GM21526 (cell line): ENCODE data around the gene CEP85L.
A peak's percentile ranks its signal among the peaks of the same experiment; 100 is the strongest.

Experiments
- ATAC-seq: cut with Tn5 transposase; IDR thresholded peaks from one replicate; pipeline ENCODE4 v1.9.1; 2021; ENCODE audit warnings: moderate library complexity; ENCODE audit not compliant: unreplicated experiment, low FRiP score

CEP85L gene

DNA sequence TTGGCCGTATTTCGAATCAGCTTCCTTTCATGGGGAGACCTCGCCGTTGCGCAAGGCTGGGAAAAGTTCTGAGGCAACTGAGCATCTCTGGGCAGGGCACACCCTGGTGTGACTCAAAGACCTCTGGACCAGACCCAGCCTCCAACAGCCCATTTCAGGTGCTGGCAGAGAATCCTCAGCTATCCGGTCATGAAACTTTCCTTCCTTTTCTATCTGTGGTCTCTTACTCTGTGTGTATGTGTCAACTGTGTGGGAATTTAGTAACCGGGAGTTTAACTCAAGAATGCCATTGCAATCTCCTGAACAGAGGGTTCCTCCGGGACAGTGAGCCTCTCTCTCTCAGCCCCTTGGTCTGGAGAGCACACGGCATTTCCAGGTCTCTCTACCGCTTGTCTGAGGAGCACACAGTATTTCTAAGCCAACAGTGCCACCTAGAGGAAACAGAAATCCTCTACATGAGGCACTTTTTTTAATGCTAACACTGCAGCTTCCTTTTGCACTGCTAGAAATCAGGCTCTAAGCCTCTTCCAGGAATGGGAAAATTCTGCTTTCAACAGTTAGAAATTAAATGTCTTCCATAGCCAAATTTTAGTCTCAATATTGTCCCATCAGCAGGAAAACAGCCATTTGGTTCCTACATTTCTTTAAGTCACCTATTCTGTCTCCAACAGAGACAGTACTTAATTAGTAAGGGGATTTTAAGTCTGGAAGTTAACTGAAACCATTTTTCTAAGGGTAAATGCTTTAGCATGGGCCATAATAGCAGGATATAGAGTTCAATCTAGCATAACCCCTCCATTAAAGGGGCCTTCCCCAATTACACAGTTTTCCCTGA lies 70.6 kb downstream of the CEP85L start:
- no peak for ATAC-seq

DNA sequence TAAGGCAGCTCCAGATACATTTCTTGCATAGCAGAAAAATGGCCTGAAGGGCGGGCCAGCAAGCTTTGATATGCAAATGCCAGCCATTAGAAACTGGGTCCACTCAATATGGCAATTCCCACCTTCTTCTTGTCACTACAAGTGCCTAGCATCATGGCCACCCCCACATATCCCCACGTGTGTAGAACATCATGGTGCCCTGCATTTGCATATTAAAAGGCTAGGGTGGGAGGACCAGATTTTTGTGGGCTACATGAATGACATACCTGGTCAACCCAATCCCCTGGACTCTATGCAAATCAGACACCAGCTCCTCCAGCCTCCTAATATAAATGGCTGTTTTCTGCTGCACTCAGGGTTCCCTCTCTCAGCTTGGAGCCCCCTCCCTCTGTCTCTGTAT lies 71.6 kb downstream of the CEP85L start:
- no peak for ATAC-seq

DNA sequence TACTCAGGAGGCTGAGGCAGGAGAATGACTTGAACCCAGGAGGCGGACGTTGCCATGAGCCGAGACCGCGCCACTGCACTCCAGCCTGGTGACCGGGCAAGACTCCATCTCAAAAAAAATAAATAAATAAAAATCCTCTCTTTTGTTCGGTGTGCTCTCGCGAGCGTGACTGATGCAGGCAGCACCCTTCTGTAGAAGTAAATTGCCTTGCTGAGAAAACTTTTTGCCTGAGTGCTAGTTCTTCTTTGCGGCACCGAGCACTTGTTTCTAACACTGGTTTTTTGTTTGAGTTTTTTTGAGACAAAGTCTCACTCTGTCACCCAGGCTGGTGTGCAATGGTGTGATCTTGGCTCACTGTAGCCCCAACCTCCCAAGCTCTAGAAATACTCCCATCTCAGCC lies 72.8 kb downstream of the CEP85L start:
- no peak for ATAC-seq

DNA sequence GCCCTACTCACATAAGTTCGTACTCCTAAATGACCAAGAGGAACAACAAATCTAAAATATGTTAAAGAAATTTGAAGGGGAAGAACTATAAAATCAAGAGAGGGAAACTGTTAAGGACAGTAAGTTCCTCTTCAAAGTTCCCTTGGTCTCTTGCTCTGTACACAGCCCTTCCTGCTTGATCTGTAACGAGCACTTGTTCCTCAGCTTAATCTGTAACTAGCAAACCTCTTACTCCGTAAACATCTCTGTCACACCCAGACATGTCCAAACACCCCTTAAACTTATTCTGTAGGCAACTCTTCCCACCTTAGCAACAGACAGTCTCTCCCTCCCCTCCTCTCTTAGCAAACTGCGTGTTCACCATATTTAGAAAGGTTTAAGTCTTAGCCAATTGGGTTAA lies 73.4 kb downstream of the CEP85L start:
- ATAC-seq: no peak

DNA sequence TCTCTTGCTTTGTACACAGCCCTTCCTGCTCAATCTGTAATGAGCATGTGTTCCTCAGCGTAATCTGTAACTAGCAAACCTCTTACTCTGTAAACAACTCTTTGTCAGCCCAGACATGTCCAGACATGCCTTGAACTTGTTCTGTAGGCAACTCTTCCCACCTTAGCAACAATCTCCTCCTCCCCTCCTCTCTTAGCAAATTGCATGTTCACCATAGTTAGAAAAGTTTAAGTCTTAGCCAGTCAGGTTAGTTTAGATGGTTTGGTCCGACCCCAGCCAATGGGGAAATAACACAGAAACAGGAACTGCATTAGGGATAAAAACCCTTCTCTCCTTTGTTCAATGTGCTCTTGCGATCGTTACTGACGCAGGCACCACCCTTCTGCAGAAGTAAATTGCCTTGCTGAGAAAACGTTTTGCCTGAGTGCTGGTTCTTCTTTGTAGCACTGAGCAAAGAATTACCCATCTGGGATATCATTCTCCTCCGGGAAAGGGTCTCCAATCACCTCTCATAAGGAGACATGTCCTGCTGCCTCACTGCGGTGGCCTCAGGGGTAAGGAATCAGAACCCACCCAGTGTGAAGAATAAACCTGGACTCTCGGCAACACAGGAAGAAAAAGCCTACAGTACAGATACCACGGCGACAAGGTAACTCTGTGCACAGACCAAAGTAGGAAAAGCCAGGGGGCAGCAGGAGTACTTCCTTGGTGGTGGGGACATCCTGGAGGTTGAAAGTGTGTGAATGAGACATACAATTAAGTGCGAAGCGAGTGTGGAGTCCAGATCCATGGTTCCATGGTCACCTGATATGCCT lies 77.1 kb downstream of the CEP85L start:
- ATAC-seq: no peak

DNA sequence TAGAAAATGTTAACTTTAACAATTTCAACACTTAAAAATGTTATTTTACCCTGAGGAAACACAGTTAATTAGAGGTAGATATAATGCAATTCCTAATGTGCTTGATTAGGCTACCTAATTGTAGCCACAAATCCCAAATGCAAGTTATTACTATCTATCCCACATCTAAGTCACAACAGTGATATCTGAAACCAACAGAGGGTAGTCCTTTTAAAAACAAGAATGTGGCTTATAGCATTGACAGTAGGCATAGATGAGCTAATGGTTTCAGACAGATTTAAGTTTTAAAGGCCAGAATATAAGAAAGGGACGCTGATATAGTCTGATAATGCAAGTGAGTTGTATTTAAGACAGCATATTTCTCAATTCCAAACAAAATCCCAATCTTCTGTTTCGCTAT lies 80.3 kb downstream of the CEP85L start:
- no peak for ATAC-seq

DNA sequence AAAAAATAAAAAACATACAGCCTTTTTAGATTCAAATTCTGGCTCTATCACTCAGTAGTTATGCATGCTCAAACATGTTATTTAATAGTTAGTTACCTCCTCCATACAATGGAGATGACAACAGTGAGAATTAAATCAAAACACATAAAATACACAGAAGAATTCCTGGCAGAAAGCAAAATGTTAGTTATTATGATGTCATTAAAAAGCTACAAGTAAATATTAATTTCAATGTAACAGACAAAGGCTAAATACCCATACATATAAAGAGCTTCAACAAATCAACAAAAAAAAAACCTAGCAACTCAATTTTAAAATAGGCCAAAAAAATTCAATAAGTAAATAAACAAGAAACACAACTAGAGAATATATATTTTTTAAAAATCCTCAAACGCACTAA lies 81.9 kb downstream of the CEP85L start:
- no peak for ATAC-seq

DNA sequence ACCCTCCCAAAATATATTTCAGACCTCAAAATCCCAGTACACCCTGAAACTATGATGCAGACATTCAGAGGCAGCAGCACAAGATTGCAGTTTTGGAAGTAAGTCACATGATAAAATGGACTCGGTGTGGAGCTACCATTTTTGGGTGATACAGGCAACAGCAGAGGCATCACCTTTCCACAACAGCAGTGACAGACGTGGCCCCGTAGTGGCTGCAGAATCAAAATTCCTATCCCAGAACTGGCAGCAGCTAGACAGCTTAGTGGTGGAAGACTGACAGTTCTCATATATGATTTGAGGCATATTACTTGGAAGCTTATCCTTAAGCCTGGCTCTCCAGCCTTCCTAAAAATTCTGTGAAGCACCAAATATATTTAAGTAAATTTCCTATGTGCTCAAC lies 83.4 kb downstream of the CEP85L start:
- no peak for ATAC-seq

DNA sequence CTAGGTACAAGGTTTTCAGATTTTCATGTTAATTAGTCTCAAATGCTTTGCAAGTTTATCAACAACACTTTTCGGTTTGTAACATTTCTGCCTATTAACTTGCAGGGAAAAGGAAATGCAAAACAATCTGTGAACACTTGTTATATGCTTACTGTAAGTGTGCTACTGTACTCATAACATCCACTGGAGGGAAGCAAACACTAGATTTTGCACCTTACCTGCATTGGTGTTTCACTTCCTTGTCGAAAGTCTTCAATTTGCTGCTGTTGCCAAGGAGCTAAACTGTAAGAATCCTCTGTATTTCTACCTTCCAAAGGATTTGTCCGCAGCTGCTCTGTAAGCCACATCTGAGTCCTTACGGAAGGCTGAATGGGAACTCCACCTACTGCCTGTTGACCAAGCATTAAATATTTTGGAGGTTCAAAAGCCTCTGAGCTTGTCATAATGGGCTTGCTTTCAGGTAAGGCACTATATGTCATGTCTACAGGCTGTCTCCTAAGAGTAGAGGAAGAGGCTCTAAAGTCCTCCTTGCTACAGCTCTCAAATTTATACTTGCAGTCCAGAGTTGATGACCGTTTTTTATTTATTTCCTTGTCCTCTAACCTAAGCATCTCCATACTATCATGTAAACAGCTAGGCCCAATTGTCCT lies 86.0 kb downstream of the CEP85L start:
- ATAC-seq: peak; percentile 99

DNA sequence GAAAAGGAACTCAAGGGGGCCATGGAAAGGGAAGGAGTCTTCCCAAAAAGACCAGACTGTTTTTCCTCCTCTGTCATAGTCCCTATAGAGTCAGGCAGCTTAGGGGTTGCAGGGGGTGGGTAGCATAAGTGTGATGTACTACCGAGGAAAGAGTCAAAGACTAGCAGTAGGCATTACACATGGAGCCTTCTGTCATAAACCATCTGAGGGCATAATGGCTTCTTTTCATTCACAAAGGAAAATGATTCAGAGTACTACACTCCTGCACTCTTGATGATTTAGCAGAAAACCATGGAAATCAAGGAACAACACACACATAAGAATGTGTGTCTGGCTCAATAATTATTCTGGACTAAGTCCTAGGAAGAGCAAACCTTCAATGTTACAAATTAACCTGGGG lies 88.4 kb downstream of the CEP85L start:
- no peak for ATAC-seq

DNA sequence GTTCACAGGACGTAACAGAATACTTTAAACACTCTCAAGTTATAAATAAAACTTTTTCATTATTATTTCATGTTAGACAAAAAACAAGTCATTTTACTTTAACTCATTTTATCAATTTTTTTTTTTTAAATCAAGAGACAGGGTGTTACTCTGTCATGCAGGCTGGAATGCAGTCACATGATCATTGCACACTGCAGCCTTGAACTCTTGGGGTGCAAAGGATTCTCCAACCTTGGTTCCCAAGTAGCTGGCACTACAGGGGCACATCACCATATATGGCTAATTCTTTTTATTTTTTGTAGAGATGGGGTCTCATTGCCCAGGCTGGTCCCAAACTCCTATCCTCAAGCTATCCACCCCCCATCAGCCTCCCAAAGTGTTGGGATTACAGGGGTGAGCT lies 89.1 kb downstream of the CEP85L start:
- ATAC-seq: no peak

DNA sequence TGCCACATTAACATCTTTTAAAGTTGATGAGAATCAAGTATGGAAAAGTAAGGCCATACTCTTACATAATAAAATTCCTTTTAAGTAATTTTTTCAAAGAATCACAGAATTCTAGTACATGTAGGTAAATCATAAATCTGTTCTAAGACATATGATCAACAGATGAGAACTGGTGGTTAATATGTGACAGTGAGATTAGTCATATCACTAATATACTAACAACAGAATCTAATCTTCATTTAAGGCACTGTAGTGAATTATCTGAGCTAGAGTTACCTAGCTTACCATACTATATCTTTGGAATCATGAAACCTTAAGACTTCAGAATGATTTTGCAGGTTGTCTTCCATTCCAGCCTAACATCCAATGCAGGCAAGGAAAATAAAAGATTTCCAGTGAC lies 91.7 kb downstream of the CEP85L start:
- ATAC-seq: no peak

DNA sequence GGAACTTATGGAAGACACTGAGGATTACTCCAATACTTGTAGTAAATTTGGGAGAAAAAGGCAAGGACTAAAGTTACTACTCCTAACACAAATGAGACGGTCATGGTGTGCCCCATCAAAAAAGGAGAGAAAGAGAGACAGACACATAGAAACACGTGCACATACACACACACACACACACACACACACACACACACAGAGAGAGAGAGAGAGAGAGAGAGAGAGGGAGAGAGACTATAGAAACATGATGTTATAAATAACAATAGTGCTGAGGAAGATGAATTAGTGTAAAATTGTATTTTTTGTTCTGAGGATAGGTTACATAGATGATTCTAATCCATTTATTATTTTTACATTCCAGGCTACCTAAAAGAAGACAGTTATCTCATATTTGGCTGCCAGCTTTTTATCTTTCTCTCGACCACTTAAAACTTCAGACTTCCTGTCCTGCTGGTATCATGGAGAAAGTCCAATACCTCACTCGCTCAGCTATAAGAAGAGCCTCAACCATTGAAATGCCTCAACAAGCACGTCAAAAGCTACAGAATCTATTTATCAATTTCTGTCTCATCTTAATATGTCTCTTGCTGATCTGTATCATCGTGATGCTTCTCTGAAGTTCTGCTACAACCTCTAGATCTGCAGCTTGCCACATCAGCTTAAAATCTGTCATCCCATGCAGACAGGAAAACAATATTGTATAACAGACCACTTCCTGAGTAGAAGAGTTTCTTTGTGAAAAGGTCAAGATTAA lies 92.8 kb downstream of the CEP85L start:
- ATAC-seq: peak; percentile 51

DNA sequence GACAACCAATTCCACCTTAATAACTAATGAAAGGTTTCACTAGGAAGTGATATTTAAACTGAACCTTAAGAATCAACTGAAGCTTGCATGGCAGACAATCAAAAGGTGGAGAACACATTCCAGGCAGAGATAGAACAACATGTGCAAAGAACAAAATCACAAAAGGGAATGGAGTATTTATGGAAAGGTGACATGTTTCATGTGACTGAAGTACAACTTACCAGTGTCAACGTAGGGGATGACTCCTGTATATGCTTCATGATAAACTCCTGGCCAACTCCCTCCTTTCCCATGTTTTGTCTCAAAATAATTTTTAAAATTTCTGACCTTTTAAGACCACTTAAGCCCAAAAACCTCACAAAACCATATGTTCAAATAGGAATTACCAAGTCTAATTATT lies 96.7 kb downstream of the CEP85L start:
- no peak for ATAC-seq

DNA sequence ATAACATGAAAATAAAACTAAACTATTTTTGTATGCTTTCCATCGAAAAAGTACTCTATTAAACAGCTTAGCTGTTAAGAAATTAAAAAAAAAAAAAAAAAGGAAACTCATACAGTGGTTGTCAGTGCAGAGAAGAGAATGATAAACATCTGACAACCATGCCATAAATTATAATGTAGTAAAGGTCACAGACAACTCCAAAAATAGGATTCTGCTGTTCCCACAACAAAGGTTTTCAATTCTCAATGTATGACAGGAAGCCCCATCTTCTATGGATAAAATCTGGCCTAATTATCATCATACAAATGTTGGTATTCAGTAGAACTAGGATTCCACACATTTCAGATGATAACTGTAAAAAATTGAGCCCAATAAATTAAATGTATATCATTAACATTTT lies 98.3 kb downstream of the CEP85L start:
- ATAC-seq: no peak

DNA sequence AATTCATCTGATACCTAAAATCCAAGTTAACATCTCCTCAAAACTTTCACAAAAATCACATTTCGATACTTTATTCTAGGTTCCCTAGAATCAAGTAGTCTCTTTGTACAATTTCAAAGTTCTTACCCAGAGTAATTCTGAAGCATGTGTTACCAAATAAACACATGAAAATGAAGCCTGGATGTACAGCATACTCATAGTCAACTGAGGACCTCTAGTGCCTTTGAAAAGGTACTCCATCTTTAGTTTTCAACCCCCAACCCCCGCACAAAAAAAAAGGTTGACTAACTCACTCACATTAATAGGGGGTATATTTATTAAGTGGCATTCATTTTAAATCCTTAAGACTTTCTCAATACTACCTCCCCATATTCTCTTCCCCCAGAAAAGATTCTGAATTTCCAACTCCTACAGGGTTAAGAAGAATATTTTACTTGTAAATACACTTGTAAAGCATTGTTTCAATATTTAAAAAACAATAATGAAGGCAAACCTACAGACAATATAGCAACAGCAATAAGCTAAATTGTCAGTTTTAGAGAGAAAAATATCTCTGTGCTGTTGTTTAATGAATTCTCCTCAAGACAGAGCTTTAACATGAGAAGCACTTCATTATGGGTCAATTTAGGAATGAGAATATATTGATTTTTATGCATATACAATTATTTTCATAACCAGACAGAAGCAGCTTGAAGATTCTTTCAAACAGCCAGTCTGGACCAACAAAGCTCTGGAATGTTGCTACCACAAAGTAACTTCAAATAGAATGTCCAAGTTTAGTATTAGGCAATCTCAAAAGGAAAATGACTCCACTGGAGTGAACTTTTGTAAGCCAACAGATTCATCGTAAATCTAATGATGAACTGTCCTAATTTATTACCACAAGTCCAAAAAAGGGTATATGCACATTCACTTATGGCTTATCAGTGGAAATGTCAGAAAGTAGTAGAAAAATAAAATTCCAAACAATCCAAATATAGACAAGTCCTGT lies 100.0 kb downstream of the CEP85L start:
- peak; percentile 91 for ATAC-seq

DNA sequence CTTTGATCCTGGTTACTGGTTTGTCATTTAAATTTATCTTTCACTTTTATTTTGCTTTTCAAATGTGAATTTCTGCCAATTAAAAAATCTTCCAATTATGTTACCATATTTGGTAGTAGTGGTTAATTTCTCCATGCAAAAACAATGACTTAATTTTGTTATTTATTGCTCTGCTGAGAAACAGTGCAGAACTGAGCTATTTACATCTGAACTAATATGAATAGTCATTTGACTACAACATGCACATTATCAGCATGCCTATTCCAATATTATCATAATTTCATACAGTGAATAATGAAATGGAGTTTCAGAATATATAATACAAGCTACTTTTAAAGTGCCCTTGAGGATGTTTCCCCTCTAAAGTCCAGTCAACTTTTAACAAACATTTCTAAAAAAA lies 102.8 kb downstream of the CEP85L start:
- ATAC-seq: no peak

DNA sequence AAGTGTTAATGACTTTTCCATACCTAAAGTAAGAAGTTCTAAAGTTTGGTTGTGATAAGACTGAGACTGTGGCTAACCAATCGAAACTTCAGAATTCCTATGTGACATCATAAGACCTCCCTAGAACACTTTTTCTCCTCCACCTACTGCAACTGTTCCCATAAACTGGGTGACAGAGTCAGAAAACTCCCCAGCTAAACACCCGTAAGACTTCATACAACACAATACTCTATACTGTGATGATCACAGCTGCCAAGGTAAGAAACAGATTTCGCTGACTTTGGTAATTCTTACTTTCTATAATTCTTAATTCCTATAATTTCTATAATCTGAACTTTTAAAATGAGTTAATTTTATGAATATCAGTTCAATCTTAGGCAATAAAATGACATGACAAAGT lies 103.3 kb downstream of the CEP85L start, which contains the start of gene PLN:
TSS of gene PLN (plus strand) at position 161 of the 400 bp plus-strand sequence. CDS start 10,626 bp downstream, outside the sequence.
- ATAC-seq: no peak

DNA sequence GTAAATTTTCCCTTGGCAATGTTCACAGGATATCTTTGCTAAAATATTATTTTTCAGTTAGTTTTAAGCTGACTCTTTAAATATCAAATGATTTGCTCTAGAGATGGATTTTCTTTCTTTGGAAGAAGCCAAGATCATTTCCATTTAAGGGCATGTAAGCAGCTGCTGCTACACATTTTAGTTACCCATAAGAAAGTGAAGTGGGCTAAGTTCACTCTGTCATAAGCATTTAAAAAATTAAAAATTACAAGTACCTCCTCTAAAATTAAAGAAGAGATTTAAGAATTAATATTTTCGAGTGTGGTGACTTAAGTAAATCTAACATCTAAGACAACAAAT lies 104.5 kb downstream of the CEP85L start:
- no peak for ATAC-seq
